Lower leg skin (tissue), 3 donors: ENCODE results near the gene TREH.

ENCODE experiments used
- CTCF ChIP-seq, 3 donors: fragments of 450-650 bp; IDR thresholded peaks; one replicate each; pipeline ENCODE4 v1.5.1; 2016; ENCODE audit warnings: antibody characterized with exemption in 3 of 3, mild to moderate bottlenecking in 3 of 3, moderate library complexity in 2 of 3
- POLR2A ChIP-seq, 2 donors: fragments of 450-650 bp; IDR thresholded peaks; one replicate each; pipeline ENCODE4 v1.6.1; 2016 to 2017; ENCODE audit warnings: antibody characterized with exemption in 2 of 2, mild to moderate bottlenecking in 1 of 2, moderate library complexity in 1 of 2

GRCh38 chr11:118615976-118616371 is 63.5 kb downstream of the TREH start:
- TF ChIP-seq CTCF (IDR thresholded peaks at IDR 0.05), result no peak
- TF ChIP-seq POLR2A (IDR thresholded peaks at IDR 0.05), result no peak
